GM19395 (cell line): ENCODE measurements around the gene C19orf53.
"Not testable (repeated sequence)": the region's sequence is repeated elsewhere in the genome, so short reads cannot be mapped to it uniquely, and the experiment has no call there.

Experiments used
- ATAC-seq: cut with Tn5 transposase; IDR thresholded peaks from one replicate; pipeline ENCODE4 v1.9.1; 2021; ENCODE audit warnings: mild to moderate bottlenecking, moderate library complexity; ENCODE audit not compliant: unreplicated experiment

The C19orf53 gene

GRCh38 chr19:13763265-13763664, 11.0 kb upstream of the C19orf53 start:
- ATAC-seq: no peak

- ATAC-seq: no peak
Measured at GRCh38 chr19:13764101-13764807, 10.0 kb upstream of the C19orf53 start, which contains the start of gene MRI1. TSS of gene MRI1 (plus strand) at chr19:13764522. CDS start at chr19:13764589, 67 bp downstream.

- no peak for ATAC-seq
Measured at GRCh38 chr19:13764821-13765394, 9.3 kb upstream of the C19orf53 start.

GRCh38 chr19:13765395-13766094, 8.7 kb upstream of the C19orf53 start:
- no peak for ATAC-seq

GRCh38 chr19:13766095-13766481, 8.2 kb upstream of the C19orf53 start:
- no peak for ATAC-seq

GRCh38 chr19:13768510-13768909, 5.7 kb upstream of the C19orf53 start:
- no peak for ATAC-seq

GRCh38 chr19:13770013-13770635, 4.1 kb upstream of the C19orf53 start:
- no peak for ATAC-seq

- ATAC-seq: no peak
Measured at GRCh38 chr19:13778398-13778797, 4.1 kb downstream of the C19orf53 start.

- ATAC-seq: no peak
Measured at GRCh38 chr19:13778847-13779246, 4.6 kb downstream of the C19orf53 start.

GRCh38 chr19:13779794-13780193, 5.5 kb downstream of the C19orf53 start:
- ATAC-seq: not testable (repeated sequence)

GRCh38 chr19:13781547-13781946, 7.3 kb downstream of the C19orf53 start:
- ATAC-seq: no peak

- ATAC-seq: no peak
Measured at GRCh38 chr19:13782537-13782936, 8.3 kb downstream of the C19orf53 start.

- ATAC-seq: no peak
Measured at GRCh38 chr19:13783565-13784500, 9.6 kb downstream of the C19orf53 start.

GRCh38 chr19:13784731-13785452, 10.6 kb downstream of the C19orf53 start:
- ATAC-seq: no peak

- no peak for ATAC-seq
Measured at GRCh38 chr19:13788991-13789390, 14.7 kb downstream of the C19orf53 start.

GRCh38 chr19:13790354-13790753, 16.1 kb downstream of the C19orf53 start:
- no peak for ATAC-seq

GRCh38 chr19:13793317-13793716, 19.1 kb downstream of the C19orf53 start:
- not testable (repeated sequence) for ATAC-seq

GRCh38 chr19:13794398-13794756, 20.1 kb downstream of the C19orf53 start:
- no peak for ATAC-seq

- peak; percentile 91 for ATAC-seq
Measured at GRCh38 chr19:13794757-13795589, 20.7 kb downstream of the C19orf53 start, which contains the start of gene ZSWIM4. TSS of gene ZSWIM4 (plus strand) at chr19:13795443. CDS start at chr19:13795649, 206 bp downstream.
